Esophagus squamous epithelium (tissue), 4 donors: Measurements from ENCODE around the gene PCK1.

Experiments used
- POLR2A ChIP-seq, 4 donors: fragments of 450-650 bp; IDR thresholded peaks; one replicate each; pipeline ENCODE4 v1.6.1; 2017; ENCODE audit warnings: antibody characterized with exemption in 4 of 4, mild to moderate bottlenecking in 4 of 4, moderate library complexity in 3 of 4
- TF ChIP-seq, protein P1 (sequence below), 6 experiments: fragments of 450-650 bp in 4 of 6; fragments of 200-600 bp in 2 of 6; sonication (generic) in 2 of 6; IDR thresholded peaks; one replicate each; pipeline ENCODE4 v1.5.1; 2016 to 2019; ENCODE audit warnings: antibody characterized with exemption in 6 of 6, mild to moderate bottlenecking in 4 of 6, moderate library complexity in 4 of 6

GRCh38 chr20:57573242-57573641 lies 12.3 kb downstream of the PCK1 start:
- TF ChIP-seq, protein P1, sequence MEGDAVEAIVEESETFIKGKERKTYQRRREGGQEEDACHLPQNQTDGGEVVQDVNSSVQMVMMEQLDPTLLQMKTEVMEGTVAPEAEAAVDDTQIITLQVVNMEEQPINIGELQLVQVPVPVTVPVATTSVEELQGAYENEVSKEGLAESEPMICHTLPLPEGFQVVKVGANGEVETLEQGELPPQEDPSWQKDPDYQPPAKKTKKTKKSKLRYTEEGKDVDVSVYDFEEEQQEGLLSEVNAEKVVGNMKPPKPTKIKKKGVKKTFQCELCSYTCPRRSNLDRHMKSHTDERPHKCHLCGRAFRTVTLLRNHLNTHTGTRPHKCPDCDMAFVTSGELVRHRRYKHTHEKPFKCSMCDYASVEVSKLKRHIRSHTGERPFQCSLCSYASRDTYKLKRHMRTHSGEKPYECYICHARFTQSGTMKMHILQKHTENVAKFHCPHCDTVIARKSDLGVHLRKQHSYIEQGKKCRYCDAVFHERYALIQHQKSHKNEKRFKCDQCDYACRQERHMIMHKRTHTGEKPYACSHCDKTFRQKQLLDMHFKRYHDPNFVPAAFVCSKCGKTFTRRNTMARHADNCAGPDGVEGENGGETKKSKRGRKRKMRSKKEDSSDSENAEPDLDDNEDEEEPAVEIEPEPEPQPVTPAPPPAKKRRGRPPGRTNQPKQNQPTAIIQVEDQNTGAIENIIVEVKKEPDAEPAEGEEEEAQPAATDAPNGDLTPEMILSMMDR (IDR thresholded peaks at IDR 0.05): no peak
- TF ChIP-seq POLR2A (IDR thresholded peaks at IDR 0.05): no peak
